H1 (cell line): ENCODE measurements around the gene KLHL29. TPM values are rescaled to one million over a fixed set of nuclear protein-coding genes. Genes with fewer than 3 reads are reported as not detected.

ENCODE experiments used
- CTCF ChIA-PET: fragments of 300-600 bp; sonication (Branson Sonifier 250); formaldehyde crosslinking; loops from one replicate; lab custom pipeline; 2021; ENCODE audit not compliant: partially characterized antibody; lab: Charles Lee
- POLR2A ChIA-PET: fragments of 300-600 bp; sonication (Branson Sonifier 250); formaldehyde crosslinking; loops from one replicate; lab custom pipeline; 2021; ENCODE audit warnings: inconsistent platforms; ENCODE audit not compliant: partially characterized antibody; lab: Charles Lee
- DNase-seq, 2 experiments: peaks; one replicate each; pipeline versions ENCODE4 v3.0.0 to v3.0.0-alpha.2; 2010 to 2022; ENCODE audit warnings: low spot score in 2 of 2, low read depth in 1 of 2, mixed read lengths in 1 of 2
- FAIRE-seq: peaks from 2 replicates; lab custom pipeline; 2011; peaks lifted over from hg19 to GRCh38; lab: Jason Lieb, UNC
- H2AFZ ChIP-seq: 2 replicates; pipeline ENCODE4 v1.8.1; 2012; ENCODE audit warnings: low read length, inconsistent platforms
- H2AK5ac ChIP-seq: 2 replicates; pipeline ENCODE4 v1.6.1; 2013; ENCODE audit warnings: low read depth, low read length
- H2BK120ac ChIP-seq: replicated peaks from 2 replicates; pipeline ENCODE3; 2013; ENCODE audit warnings: low read depth, low read length, inconsistent platforms
- H2BK12ac ChIP-seq: 2 replicates; pipeline ENCODE4 v1.6.1; 2013; ENCODE audit warnings: low read depth, low read length
- H2BK15ac ChIP-seq: 2 replicates; pipeline ENCODE4 v1.6.1; 2013; ENCODE audit warnings: low read length
- H2BK20ac ChIP-seq: 2 replicates; pipeline ENCODE4 v1.6.1; 2013; ENCODE audit warnings: low read length
- H2BK5ac ChIP-seq: 2 replicates; pipeline ENCODE4 v1.6.1; 2013; ENCODE audit warnings: low read depth, low read length
- H3K14ac ChIP-seq: 2 replicates; pipeline ENCODE4 v1.6.1; 2013; ENCODE audit warnings: inconsistent platforms; ENCODE audit not compliant: insufficient read length
- H3K18ac ChIP-seq: 2 replicates; pipeline ENCODE4 v1.6.1; 2013; ENCODE audit warnings: low read length; ENCODE audit errors: extremely low read depth
- H3K23ac ChIP-seq: 2 replicates; pipeline ENCODE4 v1.6.1; 2013; ENCODE audit warnings: inconsistent platforms; ENCODE audit not compliant: insufficient read length
- H3K23me2 ChIP-seq: 2 replicates; pipeline ENCODE4 v1.6.1; 2013; ENCODE audit warnings: low read depth, low read length
- H3K27ac ChIP-seq: 2 replicates; pipeline ENCODE4 v1.6.1; 2011; ENCODE audit warnings: low read depth, low read length, inconsistent platforms
- H3K27me3 ChIP-seq, 4 experiments: replicated peaks in 1 of 4; 1 replicate in 1 of 4; 2 replicates in 3 of 4; pipeline versions ENCODE4 v1.6.1 to v1.8.1; 2011 to 2013; ENCODE audit warnings: low read length in 3 of 4, mild to moderate bottlenecking in 3 of 4, inconsistent platforms in 2 of 4, mixed read lengths in 2 of 4, moderate library complexity in 1 of 4; ENCODE audit not compliant: control insufficient read depth in 3 of 4, insufficient read depth in 3 of 4; ENCODE audit errors: extremely low read depth in 1 of 4
- H3K36me3 ChIP-seq, 4 experiments: 2 replicates each; pipeline versions ENCODE4 v1.6.1 to v1.8.1; 2011 to 2013; ENCODE audit warnings: mild to moderate bottlenecking in 4 of 4, low read length in 3 of 4, moderate library complexity in 2 of 4, control low read depth in 1 of 4, inconsistent platforms in 1 of 4; ENCODE audit not compliant: insufficient read depth in 4 of 4, control insufficient read depth in 2 of 4
- H3K4ac ChIP-seq: replicated peaks from 2 replicates; pipeline ENCODE3; 2013; ENCODE audit warnings: low read length, low read depth, mixed read lengths, inconsistent platforms; ENCODE audit not compliant: insufficient read length
- H3K4me1 ChIP-seq, 4 experiments: replicated peaks in 1 of 4; 1 replicate in 1 of 4; 2 replicates in 3 of 4; pipeline versions ENCODE4 v1.6.1 to v1.8.1; 2011 to 2013; ENCODE audit warnings: low read length in 3 of 4, inconsistent platforms in 2 of 4, mixed read lengths in 1 of 4; ENCODE audit not compliant: insufficient read depth in 4 of 4, control insufficient read depth in 3 of 4
- H3K4me2 ChIP-seq, 2 experiments: 2 replicates each; pipeline versions ENCODE4 v1.6.1 to v1.8.1; 2011 to 2013; ENCODE audit warnings: low read depth in 2 of 2, low read length in 2 of 2, control low read depth in 1 of 2, inconsistent platforms in 1 of 2, mild to moderate bottlenecking in 1 of 2; ENCODE audit not compliant: insufficient read depth in 1 of 2
- H3K4me3 ChIP-seq, 4 experiments: fragments of 200-600, 300-600 bp in 1 of 4; sonication (generic), shearing (Covaris generic), sonication (Bioruptor Twin) in 1 of 4; 2 replicates each; pipeline versions ENCODE4 v1.5.1 to v1.8.1; 2011 to 2016; ENCODE audit warnings: low read length in 4 of 4, low read depth in 3 of 4, control low read depth in 2 of 4, inconsistent platforms in 2 of 4, mild to moderate bottlenecking in 2 of 4, mixed read lengths in 1 of 4, moderate library complexity in 1 of 4; ENCODE audit not compliant: insufficient read depth in 2 of 4; ENCODE audit errors: extremely low read depth in 1 of 4
- H3K56ac ChIP-seq: replicated peaks from 2 replicates; pipeline ENCODE3; 2013; ENCODE audit warnings: low read depth, mild to moderate bottlenecking, mixed read lengths, low read length, inconsistent platforms; ENCODE audit not compliant: insufficient read length
- H3K79me1 ChIP-seq: 2 replicates; pipeline ENCODE4 v1.6.1; 2013; ENCODE audit warnings: low read depth, low read length, control low read depth
- H3K79me2 ChIP-seq, 2 experiments: 2 replicates each; pipeline versions ENCODE4 v1.6.1 to v1.8.1; 2012 to 2013; ENCODE audit warnings: low read length in 2 of 2, mild to moderate bottlenecking in 2 of 2, inconsistent platforms in 1 of 2; ENCODE audit not compliant: insufficient read depth in 2 of 2, control insufficient read depth in 1 of 2
- H3K9ac ChIP-seq, 4 experiments: replicated peaks in 1 of 4; 1 replicate in 1 of 4; 2 replicates in 3 of 4; pipeline versions ENCODE4 v1.6.1 to v1.8.1; 2011 to 2013; ENCODE audit warnings: low read depth in 3 of 4, low read length in 3 of 4, control low read depth in 2 of 4, mild to moderate bottlenecking in 2 of 4, moderate library complexity in 2 of 4, inconsistent platforms in 1 of 4; ENCODE audit errors: extremely low read depth in 1 of 4
- H3K9me3 ChIP-seq, 2 experiments: 2 replicates each; pipeline versions ENCODE4 v1.6.1 to v1.8.1; 2012 to 2013; ENCODE audit warnings: mild to moderate bottlenecking in 2 of 2, moderate library complexity in 2 of 2, control low read depth in 1 of 2, inconsistent platforms in 1 of 2, low read depth in 1 of 2, low read length in 1 of 2, mixed read lengths in 1 of 2; ENCODE audit not compliant: insufficient read depth in 2 of 2
- H4K20me1 ChIP-seq, 2 experiments: replicated peaks in 1 of 2; 2 replicates each; pipeline versions ENCODE3 to v1.8.1; 2011 to 2013; ENCODE audit warnings: inconsistent platforms in 2 of 2, low read length in 2 of 2, mild to moderate bottlenecking in 1 of 2; ENCODE audit not compliant: insufficient read depth in 2 of 2, control insufficient read depth in 1 of 2
- H4K5ac ChIP-seq: 2 replicates; pipeline ENCODE4 v1.6.1; 2013; ENCODE audit warnings: low read length, low read depth, mixed read lengths, inconsistent platforms; ENCODE audit not compliant: insufficient read length
- H4K8ac ChIP-seq: 2 replicates; pipeline ENCODE4 v1.8.0; 2013; ENCODE audit warnings: mild to moderate bottlenecking, moderate library complexity, low read length, inconsistent platforms; ENCODE audit not compliant: insufficient read depth; ENCODE audit errors: extremely low read depth
- H4K91ac ChIP-seq: replicated peaks from 2 replicates; pipeline ENCODE3; 2013; ENCODE audit warnings: low read length, mixed read lengths, inconsistent platforms; ENCODE audit not compliant: insufficient read length
- BCL11A ChIP-seq, 2 experiments: IDR thresholded peaks; one replicate each; pipeline ENCODE4 v1.6.1; 2011; ENCODE audit warnings: low read depth in 2 of 2, low read length in 2 of 2, mild to moderate bottlenecking in 2 of 2
- CREB1 ChIP-seq: IDR thresholded peaks from 2 replicates; pipeline ENCODE4 v1.6.1; 2012; ENCODE audit warnings: inconsistent platforms
- KDM4A ChIP-seq: IDR thresholded peaks from one replicate; pipeline ENCODE4 v1.7.1; 2012; ENCODE audit warnings: low read depth, mild to moderate bottlenecking, moderate library complexity, low read length, inconsistent platforms; ENCODE audit not compliant: severe bottlenecking
- SIX5 ChIP-seq: IDR thresholded peaks from 2 replicates; pipeline ENCODE4 v1.6.1; 2011; ENCODE audit warnings: mild to moderate bottlenecking, low read depth, low read length
- WGBS, 2 experiments: shearing (Covaris generic) in 1 of 2; methylation state at CpG; one replicate each; pipeline versions ENCODE4 v1.1.6 to v1.1.7; 2013 to 2015; ENCODE audit warnings: low lambda C conversion rate in 2 of 2, mixed read lengths in 2 of 2, inconsistent platforms in 1 of 2, low coverage in 1 of 2, missing lambda C conversion rate in 1 of 2; ENCODE audit not compliant: insufficient replicate concordance in 2 of 2, insufficient coverage in 1 of 2, insufficient read length in 1 of 2; ENCODE audit errors: extremely low coverage in 1 of 2, missing lambda C conversion rate in 1 of 2; 5-methylcytosine and 5-hydroxymethylcytosine counted together
- polyA plus RNA-seq, 7 experiments: library from polyadenylated mRNA; depleted of rRNA in 3 of 7; stranded (reverse) in 5 of 7; unstranded in 2 of 7; fragments of >200 nt in 5 of 7; fragments of 200-250 nt in 2 of 7; gene quantifications; 1 replicate in 5 of 7; 2 replicates in 1 of 7; 4 replicates in 1 of 7; pipeline versions ENCODE4 v1.2.1 to v1.2.3, GENCODE V29; 2011 to 2013; ENCODE audit warnings: missing spikeins in 2 of 7, mixed read lengths in 2 of 7
- total RNA-seq: library from RNA; stranded (reverse); fragmentation: NEBNext Ultra II Directional; extraction: Animal tissue kit (Norgen Biotek cat#: 25700); gene quantifications from 2 replicates; pipeline ENCODE4 v1.2.1, GENCODE V29; 2021

Gene KLHL29
- total and polyA plus RNA-seq, 2 of the 8 experiments (the other 6 are each of a cell fraction or from before 2014, with no cell fraction given): 1.1 to 4.7 TPM

GRCh38 chr2:23376972-23377371 lies 8.0 kb upstream of the KLHL29 start:
- H3K18ac ChIP-seq: no peak overlapping the region
- H2BK120ac ChIP-seq: no peak overlapping the region
- H3K14ac ChIP-seq: no peak overlapping the region
- no peak overlapping the region for H2AFZ ChIP-seq
- no peak overlapping the region for H3K9ac ChIP-seq
- H3K9me3 ChIP-seq: no peaks in the 10 kb centered on the region
- no peaks in the 10 kb centered on the region for H3K4me1 ChIP-seq
- H3K79me2 ChIP-seq: no peaks in the 10 kb centered on the region
- H3K4ac ChIP-seq: no peak overlapping the region
- no peaks in the 10 kb centered on the region for H3K23me2 ChIP-seq
- no peak overlapping the region for H3K56ac ChIP-seq
- H2BK5ac ChIP-seq: no peak overlapping the region
- no peak overlapping the region for H2BK12ac ChIP-seq
- H3K27me3 ChIP-seq: peaks cover 0 to 6% (median 3%) of the 10 kb centered on the region in 4 experiments; a peak in 3 of 7 replicates
- ChIA-PET CTCF (interaction anchor here (1.3 kb wide), 1 partner anchor 14 kb away, joined by 4 read pairs; no protein-coding TSS in a partner anchor), POLR2A (interaction anchor here (0.9 kb wide), 1 partner anchor 10 kb away, joined by 3 read pairs; no protein-coding TSS in a partner anchor)
- H4K5ac ChIP-seq: no peak overlapping the region
- no peak overlapping the region for H4K8ac ChIP-seq
- H4K20me1 ChIP-seq: no peaks in the 10 kb centered on the region
- 95% methylated on average over 8 of the region's 8 CpGs; no CpG with 5 or more reads in 1 of the 2 experiments for WGBS, 2 experiments
- no peak overlapping the region for H3K27ac ChIP-seq
- H3K23ac ChIP-seq: no peak overlapping the region
- TF ChIP-seq SIX5: no peak
- no peak for TF ChIP-seq CREB1
- no peak for TF ChIP-seq KDM4A
- TF ChIP-seq BCL11A (IDR thresholded peaks at IDR 0.05; ENCODE audit: low read depth in 2 of 2, low read length in 2 of 2): no peak
- no peak overlapping the region for H2AK5ac ChIP-seq
- no peaks in the 10 kb centered on the region for H3K79me1 ChIP-seq
- DNase-seq: no peak
- no peak overlapping the region for H3K4me3 ChIP-seq
- FAIRE-seq: no peak
- no peak overlapping the region for H2BK15ac ChIP-seq
- no peak overlapping the region for H4K91ac ChIP-seq
- H2BK20ac ChIP-seq: no peak overlapping the region
- H3K36me3 ChIP-seq: no peaks in the 10 kb centered on the region
- H3K4me2 ChIP-seq: no peak overlapping the region
